Retinal pigment epithelial cell (primary cell): ENCODE data around the gene CDC42BPB.
"Not testable (repeated sequence)": the region's sequence is repeated elsewhere in the genome, so short reads cannot be mapped to it uniquely, and the experiment has no call there.

Experiments
- DNase-seq: peaks from one replicate; pipeline ENCODE4 v3.0.0-alpha.2; 2010; ENCODE audit warnings: low read depth
- H3K4me3 ChIP-seq: 2 replicates; pipeline ENCODE4 v1.5.1; 2011; ENCODE audit warnings: mild to moderate bottlenecking, low read length, control low read depth, moderate library complexity
- TF ChIP-seq, protein P1 (sequence below): conservative IDR thresholded peaks from 2 replicates; pipeline ENCODE4 v1.5.1; 2011; ENCODE audit warnings: low read depth, low read length, control low read depth, inconsistent platforms

CDC42BPB gene

DNA sequence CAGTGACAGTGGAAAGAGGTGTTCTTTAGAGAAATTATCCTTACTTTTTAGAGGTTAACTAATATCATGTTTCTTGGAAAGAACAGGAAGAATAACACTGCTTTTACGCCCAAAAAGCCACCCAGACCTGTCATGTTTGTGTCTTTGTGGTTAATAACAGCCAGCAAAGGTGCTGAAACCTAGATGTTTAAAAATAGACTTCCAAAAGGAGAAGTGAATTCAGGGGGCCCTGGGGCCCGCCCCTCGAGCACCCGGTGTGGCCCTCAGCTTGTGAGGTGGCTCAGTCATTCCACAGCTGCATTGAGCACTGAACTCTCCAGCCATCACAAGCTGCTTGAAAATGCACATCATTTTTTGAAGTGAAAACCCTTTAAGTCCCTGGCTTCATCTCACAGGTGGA is 155.7 kb downstream of the CDC42BPB start:
- TF ChIP-seq, protein P1, sequence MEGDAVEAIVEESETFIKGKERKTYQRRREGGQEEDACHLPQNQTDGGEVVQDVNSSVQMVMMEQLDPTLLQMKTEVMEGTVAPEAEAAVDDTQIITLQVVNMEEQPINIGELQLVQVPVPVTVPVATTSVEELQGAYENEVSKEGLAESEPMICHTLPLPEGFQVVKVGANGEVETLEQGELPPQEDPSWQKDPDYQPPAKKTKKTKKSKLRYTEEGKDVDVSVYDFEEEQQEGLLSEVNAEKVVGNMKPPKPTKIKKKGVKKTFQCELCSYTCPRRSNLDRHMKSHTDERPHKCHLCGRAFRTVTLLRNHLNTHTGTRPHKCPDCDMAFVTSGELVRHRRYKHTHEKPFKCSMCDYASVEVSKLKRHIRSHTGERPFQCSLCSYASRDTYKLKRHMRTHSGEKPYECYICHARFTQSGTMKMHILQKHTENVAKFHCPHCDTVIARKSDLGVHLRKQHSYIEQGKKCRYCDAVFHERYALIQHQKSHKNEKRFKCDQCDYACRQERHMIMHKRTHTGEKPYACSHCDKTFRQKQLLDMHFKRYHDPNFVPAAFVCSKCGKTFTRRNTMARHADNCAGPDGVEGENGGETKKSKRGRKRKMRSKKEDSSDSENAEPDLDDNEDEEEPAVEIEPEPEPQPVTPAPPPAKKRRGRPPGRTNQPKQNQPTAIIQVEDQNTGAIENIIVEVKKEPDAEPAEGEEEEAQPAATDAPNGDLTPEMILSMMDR: no peak
- H3K4me3 ChIP-seq: no peak overlapping the region

DNA sequence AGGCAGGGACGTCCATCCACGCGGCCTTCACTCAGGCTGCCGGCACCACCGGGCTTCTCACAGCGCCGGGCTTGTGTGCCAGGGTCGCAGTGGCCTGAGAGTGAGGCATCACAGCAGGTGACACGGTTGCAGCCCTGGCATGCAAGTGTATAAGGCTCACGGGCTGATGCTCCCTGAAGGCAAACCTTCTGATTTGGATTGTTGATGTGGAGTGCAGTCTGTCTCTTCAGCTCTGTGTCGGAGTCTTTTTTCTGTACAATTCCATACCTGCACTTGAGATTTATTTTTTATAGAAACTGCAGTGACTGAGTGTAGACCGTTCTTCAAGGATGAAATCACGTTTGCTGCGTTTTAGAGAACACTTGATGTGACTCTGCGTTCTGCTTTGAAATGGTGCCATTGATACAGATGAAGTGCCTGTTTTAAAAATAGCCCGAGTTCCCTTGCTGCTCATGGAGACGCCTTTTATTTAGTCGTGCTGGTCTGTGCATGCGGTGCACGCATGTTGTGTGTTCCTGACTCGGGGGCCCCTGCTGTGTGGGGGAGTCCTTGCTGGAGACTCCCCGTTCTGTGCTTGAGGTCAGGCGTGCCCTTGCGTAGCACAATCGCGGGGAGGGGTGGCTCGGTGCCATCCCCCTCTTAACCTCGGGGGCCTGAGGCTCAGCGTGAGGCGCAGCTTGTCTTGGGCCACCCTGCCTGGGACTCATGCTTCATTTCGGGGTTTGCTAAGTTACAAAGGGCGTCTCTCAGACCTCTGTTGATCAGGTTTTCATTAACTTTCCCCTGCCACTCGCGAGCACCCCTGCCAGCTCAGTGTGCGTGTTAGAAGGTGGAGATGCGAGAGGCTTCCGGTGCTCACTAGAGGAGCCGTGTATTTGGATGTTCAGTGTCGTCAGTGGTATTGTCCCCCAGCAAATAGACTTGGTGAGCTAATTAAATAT is 156.4 kb downstream of the CDC42BPB start:
- no peak for DNase-seq
- H3K4me3 ChIP-seq: no peak overlapping the region
- TF ChIP-seq, protein P1: no peak

More for the DNA sequence above, 155.7 kb downstream of the CDC42BPB start:
- DNase-seq: no peak

DNA sequence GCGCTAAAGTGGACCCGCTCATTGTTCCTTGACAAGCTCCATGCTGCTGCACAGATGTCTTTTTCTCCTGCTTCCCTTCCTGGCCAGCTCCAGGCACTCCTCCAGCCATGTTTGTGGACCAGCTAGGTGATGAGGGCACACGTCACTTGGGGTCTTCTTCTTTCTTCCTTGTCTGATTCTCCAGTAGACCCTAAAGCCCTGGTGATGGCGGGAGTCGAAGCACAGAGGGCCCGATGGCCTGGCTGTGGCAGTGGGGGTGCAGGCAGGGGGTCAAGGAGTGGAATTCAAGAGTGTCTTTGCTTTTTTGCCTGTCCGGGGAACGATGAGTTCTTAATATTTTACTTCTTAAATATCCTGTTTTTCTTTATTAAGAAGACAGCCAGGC is 157.8 kb downstream of the CDC42BPB start:
- DNase-seq: no peak
- TF ChIP-seq, protein P1: no peak
- no peak overlapping the region for H3K4me3 ChIP-seq

DNA sequence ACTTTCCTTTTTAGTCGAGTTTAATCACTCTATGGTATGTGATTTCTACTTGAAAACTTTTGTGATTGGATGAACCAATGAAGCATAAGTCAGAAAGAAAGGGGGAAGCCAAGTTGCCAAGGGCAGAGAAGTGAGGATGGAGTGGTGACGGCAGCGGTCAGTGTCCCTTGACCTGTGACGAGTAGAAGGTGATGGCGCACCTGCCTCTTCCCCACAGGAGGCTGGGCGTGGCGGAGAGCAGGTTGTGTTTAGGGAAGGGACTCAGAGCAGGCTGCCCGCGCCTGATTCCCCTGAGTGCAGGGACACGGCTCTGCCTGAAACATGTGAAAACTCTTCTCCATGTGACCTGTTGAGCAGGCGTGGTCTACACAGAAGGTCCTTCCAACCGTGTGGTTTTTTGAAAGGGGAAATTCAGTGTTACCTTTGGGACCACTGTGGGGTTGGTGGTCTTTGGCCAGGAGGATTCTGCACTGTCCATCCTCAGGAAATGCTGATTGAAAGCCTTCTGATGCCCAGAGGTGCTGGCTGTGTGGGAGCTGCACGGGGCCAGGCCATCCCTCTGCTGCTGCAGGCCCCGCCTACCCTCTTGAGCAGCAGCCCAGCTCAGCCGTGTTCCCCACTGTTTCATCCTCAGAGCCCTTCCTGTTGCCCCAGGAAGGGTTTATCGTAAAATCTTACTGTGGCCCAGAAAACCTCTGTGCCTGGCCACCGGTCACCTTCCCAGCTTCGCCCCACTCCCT is 158.4 kb downstream of the CDC42BPB start:
- DNase-seq: no peak
- H3K4me3 ChIP-seq: no peak overlapping the region
- TF ChIP-seq, protein P1: no peak

DNA sequence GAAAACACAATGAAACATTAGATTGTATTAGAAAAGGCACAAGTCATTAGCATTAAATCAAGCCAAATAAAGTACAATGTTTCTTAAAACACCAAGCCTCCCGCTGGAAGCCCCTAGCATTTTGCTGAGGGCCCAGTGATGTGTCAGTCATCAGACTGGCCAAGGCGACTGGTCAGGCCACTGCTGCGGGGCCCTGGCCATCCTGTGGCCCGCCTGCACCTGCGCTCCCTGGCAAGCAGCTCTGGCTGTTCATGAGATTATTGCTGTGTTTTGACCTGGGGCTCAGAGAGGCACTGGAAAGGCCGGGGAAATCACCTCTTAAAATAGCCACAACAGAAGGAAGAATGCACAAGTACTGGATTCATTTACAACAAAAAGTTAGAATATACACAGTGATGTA is 159.1 kb downstream of the CDC42BPB start:
- no peak for DNase-seq
- TF ChIP-seq, protein P1: no peak

DNA sequence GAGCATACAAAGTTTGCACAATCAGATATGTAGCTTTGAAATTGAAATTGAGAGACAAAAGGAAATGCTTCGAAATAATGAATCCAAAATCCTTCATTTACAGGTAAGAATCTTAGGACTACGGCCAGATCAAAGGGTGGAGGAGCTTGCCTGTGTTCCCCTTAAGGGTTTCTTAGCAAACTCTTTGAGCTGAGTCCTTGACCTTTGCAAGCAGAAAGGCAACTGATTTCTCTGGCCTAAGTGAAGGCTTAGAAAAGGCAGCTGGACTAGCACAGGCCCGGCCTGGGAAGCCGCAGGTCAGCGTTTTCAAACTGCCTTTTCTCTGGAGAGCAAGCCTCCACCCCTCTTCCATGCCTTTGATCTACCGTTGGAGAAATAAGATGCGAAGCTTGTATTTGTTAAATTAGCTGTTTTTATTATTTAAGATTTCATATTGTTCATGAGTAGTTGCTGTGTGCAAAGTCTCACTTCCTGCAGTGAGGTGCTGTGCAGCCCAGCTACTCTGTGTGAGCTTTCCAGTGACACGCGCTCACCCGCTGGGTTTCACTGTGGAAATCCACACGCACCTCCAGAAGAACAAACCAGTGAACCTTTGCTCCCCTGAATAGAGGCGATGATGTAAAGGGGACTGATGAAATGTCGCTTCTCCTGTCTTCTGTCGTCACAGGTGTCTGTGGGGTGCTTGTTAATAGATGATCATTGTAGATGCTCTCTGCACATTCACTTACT is 159.9 kb downstream of the CDC42BPB start:
- no peak for DNase-seq
- TF ChIP-seq, protein P1: no peak
- H3K4me3 ChIP-seq: no peak overlapping the region

More for the DNA sequence above, 159.1 kb downstream of the CDC42BPB start:
- H3K4me3 ChIP-seq: no peak overlapping the region

DNA sequence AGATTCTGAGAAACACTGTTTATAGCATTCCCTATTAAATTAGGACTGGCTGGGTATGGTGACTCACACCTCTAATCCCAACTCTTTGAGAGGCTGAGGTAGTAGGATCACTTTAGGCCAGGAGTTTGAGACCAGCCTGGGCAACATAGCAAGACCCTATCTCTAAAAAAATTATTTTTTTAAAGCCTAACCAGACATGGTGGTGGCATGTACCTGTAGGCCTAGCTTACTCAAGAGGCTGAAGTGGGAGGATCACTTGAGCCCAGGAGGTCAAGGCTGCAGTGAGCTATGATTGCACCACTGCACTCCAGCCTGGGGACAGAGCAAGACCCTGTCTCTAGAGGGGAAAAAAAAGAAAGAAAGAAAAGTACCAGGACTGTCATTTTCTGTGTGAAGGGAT is 160.6 kb downstream of the CDC42BPB start:
- not testable (repeated sequence) for H3K4me3 ChIP-seq, DNase-seq
